22Rv1 (cell line): ENCODE data around the gene CD101.

Source experiments
- ZFX ChIP-seq: fragments of 450-650 bp; IDR thresholded peaks from 2 replicates; pipeline ENCODE4 v1.6.1; 2017; ENCODE audit warnings: antibody characterized with exemption, borderline replicate concordance
- TF ChIP-seq, protein P1 (sequence below): fragments of 450-650 bp; IDR thresholded peaks from 2 replicates; pipeline ENCODE4 v1.5.1; 2017; ENCODE audit warnings: mild to moderate bottlenecking

DNA sequence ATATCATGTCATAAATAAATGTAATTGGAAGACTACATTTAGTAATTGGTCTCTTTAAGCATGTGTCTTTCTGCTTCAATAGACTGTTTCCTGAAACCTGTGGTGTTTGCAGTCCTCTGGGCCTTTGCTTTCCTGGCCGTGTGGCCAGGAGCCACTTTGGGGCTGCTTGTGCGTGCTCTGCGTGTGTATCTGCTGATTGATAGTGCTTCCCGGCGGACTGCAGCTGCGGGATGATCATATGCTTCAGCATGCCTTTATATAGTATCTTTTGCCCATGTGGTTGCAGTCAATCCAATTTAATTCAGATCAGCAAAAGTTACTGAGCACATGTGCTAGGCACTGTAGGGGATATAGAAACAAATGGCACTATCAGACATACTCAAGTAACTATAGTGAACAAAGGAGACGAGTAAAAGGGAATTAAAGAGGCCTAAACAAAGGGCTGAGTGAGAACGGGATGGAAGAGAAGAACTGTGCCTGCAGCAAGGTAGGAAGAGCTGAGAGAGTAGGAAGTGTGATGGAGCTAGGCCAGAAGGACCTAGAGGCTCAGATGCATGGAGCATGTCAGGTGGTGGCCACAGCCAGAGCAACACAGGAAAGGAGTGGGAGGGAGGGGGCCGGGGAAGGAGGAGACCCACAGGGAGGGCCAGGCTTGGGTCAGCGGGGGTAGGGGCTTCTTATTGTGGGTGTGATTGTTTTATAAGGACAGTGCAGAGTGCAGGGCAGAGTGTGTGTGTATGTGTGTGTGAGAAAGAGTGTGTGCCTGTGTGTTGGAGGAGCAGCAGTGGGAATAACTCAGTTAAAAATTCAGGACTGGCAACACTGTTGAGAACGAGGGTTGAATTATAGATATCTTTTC is 31.4 kb downstream of the CD101 start:
- TF ChIP-seq, protein P1, sequence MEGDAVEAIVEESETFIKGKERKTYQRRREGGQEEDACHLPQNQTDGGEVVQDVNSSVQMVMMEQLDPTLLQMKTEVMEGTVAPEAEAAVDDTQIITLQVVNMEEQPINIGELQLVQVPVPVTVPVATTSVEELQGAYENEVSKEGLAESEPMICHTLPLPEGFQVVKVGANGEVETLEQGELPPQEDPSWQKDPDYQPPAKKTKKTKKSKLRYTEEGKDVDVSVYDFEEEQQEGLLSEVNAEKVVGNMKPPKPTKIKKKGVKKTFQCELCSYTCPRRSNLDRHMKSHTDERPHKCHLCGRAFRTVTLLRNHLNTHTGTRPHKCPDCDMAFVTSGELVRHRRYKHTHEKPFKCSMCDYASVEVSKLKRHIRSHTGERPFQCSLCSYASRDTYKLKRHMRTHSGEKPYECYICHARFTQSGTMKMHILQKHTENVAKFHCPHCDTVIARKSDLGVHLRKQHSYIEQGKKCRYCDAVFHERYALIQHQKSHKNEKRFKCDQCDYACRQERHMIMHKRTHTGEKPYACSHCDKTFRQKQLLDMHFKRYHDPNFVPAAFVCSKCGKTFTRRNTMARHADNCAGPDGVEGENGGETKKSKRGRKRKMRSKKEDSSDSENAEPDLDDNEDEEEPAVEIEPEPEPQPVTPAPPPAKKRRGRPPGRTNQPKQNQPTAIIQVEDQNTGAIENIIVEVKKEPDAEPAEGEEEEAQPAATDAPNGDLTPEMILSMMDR = no peak
- TF ChIP-seq ZFX = no peak
